RWPE2 (cell line): ENCODE results near the gene ANO6.

Source experiments
- ATAC-seq: fragments of 200-7000 bp; cut with Tn5 transposase; 3 replicates; pipeline ENCODE4 v1.9.1; 2021; ENCODE audit warnings: low read depth
- DNase-seq: peaks from one replicate; pipeline ENCODE4 v3.0.0-alpha.2; 2020; ENCODE audit warnings: low spot score
- H3K27ac ChIP-seq: fragments of 450-650 bp; 2 replicates; pipeline ENCODE4 v1.5.1; 2017; ENCODE audit warnings: mild to moderate bottlenecking; ENCODE audit not compliant: poor library complexity, severe bottlenecking
- H3K27me3 ChIP-seq: fragments of 250-450 bp; sonication (Bioruptor Pico); 2 replicates; pipeline ENCODE4 v1.5.1; 2021; ENCODE audit warnings: mild to moderate bottlenecking, moderate library complexity; ENCODE audit not compliant: insufficient read depth, poor library complexity, severe bottlenecking
- H3K36me3 ChIP-seq: fragments of 250-450 bp; sonication (Bioruptor Pico); 2 replicates; pipeline ENCODE4 v1.5.1; 2020; ENCODE audit warnings: low read depth, mild to moderate bottlenecking, moderate library complexity
- H3K4me1 ChIP-seq: fragments of 250-450 bp; sonication (Bioruptor Pico); 2 replicates; pipeline ENCODE4 v1.5.1; 2021; ENCODE audit warnings: mild to moderate bottlenecking, moderate library complexity; ENCODE audit not compliant: insufficient read depth, poor library complexity, severe bottlenecking
- H3K4me3 ChIP-seq: fragments of 250-450 bp; sonication (Bioruptor Pico); 2 replicates; pipeline ENCODE4 v1.5.1; 2021; ENCODE audit warnings: mild to moderate bottlenecking, moderate library complexity; ENCODE audit not compliant: severe bottlenecking
- H3K9me3 ChIP-seq: fragments of 250-450 bp; sonication (Bioruptor Pico); 2 replicates; pipeline ENCODE4 v1.5.1; 2021; ENCODE audit warnings: mild to moderate bottlenecking, moderate library complexity; ENCODE audit not compliant: severe bottlenecking
- TF ChIP-seq, protein P1 (sequence below): fragments of 450-650 bp; IDR thresholded peaks from one replicate; pipeline ENCODE4 v1.5.1; 2017; ENCODE audit warnings: mild to moderate bottlenecking, moderate library complexity; ENCODE audit not compliant: poor library complexity, severe bottlenecking

Gene ANO6

GRCh38 chr12:45400991-45401390, 185.1 kb downstream of the ANO6 start:
- Histone ChIP-seq H3K4me3 (no peak overlapping the region), H3K27ac (no peak overlapping the region), H3K4me1 (no peaks in the 10 kb centered on the region), H3K27me3 (no peaks in the 10 kb centered on the region), H3K36me3 (peaks cover 56% of the 10 kb centered on the region), H3K9me3 (no peaks in the 10 kb centered on the region)
- no peak for DNase-seq
- TF ChIP-seq, protein P1, sequence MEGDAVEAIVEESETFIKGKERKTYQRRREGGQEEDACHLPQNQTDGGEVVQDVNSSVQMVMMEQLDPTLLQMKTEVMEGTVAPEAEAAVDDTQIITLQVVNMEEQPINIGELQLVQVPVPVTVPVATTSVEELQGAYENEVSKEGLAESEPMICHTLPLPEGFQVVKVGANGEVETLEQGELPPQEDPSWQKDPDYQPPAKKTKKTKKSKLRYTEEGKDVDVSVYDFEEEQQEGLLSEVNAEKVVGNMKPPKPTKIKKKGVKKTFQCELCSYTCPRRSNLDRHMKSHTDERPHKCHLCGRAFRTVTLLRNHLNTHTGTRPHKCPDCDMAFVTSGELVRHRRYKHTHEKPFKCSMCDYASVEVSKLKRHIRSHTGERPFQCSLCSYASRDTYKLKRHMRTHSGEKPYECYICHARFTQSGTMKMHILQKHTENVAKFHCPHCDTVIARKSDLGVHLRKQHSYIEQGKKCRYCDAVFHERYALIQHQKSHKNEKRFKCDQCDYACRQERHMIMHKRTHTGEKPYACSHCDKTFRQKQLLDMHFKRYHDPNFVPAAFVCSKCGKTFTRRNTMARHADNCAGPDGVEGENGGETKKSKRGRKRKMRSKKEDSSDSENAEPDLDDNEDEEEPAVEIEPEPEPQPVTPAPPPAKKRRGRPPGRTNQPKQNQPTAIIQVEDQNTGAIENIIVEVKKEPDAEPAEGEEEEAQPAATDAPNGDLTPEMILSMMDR = no peak
- no peak for ATAC-seq

DNA sequence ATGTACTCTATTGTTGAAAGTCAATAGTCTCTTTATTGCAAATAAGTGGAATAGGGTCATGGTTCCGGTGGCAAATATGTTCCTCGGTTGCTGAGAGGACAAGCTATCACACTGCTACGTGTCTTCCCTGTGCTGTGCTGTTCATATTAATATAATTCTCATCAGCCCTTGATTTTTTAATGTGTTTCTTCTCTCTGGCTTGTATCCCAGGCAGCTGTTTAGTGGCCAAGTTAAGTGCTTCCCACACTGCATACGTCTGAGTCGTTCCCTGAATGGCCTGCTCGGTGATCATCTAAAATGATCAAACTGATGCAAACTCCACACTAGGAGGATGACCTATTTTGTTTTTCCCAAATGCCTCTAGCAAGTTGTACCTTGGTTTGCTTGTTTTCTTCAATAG, 186.4 kb downstream of the ANO6 start:
- peaks cover 67% of the 10 kb centered on the region for H3K36me3 ChIP-seq
- no peak for ATAC-seq
- DNase-seq = no peak
- no peaks in the 10 kb centered on the region for H3K4me1 ChIP-seq
- no peaks in the 10 kb centered on the region for H3K27me3 ChIP-seq
- no peak overlapping the region for H3K4me3 ChIP-seq
- TF ChIP-seq, protein P1 = no peak
- no peak overlapping the region for H3K27ac ChIP-seq
- H3K9me3 ChIP-seq = no peaks in the 10 kb centered on the region

DNA sequence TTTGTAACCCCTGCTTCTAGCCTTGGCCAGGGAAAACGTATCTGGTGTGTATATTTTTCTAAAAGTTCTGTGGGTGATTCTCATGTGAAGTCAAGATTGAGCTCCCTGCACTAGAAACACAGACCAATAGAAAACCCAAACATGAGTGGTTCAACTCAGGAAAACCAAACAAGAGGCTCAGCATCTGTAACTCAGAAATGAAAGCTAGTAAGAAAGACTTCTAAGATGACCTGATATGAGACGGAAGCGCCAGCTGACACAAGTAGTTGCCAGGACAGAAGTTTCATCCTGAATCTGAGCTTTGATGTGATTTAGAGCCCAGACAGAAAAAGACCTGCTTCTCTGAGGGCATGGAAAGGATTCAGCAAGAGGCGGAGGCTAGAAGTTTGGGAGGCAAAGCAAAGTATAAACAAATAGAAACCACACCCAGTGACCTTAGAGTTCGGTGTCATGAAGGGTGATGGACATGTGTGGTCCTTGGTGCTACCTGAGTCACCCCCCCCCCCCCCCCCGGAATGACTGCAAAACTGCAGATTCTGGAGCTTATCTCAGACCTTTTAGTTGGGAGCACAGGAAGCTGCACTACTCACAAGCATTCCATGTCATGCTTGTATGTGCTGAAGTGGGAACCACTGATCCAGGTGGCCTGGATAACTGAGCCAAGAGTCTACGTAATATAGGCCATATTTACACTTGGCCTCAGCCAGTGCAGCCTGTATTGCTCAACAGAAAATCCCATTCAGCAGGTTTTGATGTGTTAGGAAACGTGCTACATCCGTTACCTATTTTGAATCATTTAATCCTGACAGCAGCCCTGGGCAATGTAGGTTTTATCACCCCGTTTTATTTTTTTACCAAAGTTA, 191.3 kb downstream of the ANO6 start:
- no peaks in the 10 kb centered on the region for H3K9me3 ChIP-seq
- no peaks in the 10 kb centered on the region for H3K4me1 ChIP-seq
- TF ChIP-seq, protein P1 = no peak
- no peak overlapping the region for H3K4me3 ChIP-seq
- DNase-seq (no peak), ATAC-seq (no peak)
- peaks cover 80% of the 10 kb centered on the region for H3K36me3 ChIP-seq
- no peaks in the 10 kb centered on the region for H3K27me3 ChIP-seq
- no peak overlapping the region for H3K27ac ChIP-seq

DNA sequence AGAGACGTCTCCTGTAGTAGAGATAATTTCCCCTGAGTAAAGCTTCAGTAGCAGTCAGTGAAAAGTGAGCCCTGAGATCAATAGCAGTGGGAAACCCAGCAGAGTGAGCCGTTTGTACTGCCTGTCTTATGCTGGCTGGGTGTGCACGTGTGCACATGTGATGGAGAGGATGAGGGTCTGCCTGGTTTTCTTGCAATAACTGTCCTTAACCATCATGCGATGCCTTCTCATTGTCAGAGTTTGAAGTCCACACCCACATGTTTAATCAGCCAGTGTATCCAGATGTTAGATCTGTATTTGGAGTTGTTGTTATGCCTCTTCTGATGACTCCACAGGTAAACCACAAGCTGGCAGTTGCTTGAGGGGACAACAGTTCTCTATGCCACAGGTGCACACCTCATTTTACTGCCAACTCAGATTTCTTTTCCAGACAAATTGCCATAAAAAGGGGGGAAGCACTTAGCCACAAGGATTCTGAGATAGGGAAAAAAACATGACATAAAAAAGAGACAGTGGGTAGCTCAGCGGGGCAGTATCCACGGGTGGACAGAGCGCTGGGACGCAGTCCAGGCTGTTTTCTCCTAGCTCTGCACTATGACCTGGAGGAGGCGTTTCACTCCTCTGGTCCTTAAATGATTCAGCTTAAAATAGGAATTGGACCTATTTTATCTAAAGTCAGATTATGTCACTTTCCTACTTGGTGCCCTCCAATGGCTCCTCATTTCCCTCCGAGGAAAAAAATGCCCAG, 192.3 kb downstream of the ANO6 start:
- H3K9me3 ChIP-seq = no peaks in the 10 kb centered on the region
- no peak overlapping the region for H3K4me3 ChIP-seq
- H3K36me3 ChIP-seq = peaks cover 78% of the 10 kb centered on the region
- no peak overlapping the region for H3K27ac ChIP-seq
- no peaks in the 10 kb centered on the region for H3K4me1 ChIP-seq
- TF ChIP-seq, protein P1 = no peak
- ATAC-seq (no peak), DNase-seq (no peak)
- no peaks in the 10 kb centered on the region for H3K27me3 ChIP-seq
